Lung (tissue), 12 donors: ENCODE data around the gene ADAMTSL5. TPM values are rescaled to one million over a fixed set of nuclear protein-coding genes. Genes with fewer than 3 reads are reported as not detected.
"Not testable (repeated sequence)": the region's sequence is repeated elsewhere in the genome, so short reads cannot be mapped to it uniquely, and the experiment has no call there.

Source experiments
- ATAC-seq: fragments of 200-7000 bp; cut with Tn5 transposase; one replicate; pipeline ENCODE4 v1.9.1; 2020; ENCODE audit warnings: moderate number of reproducible peaks; ENCODE audit not compliant: insufficient read depth, low FRiP score
- DNase-seq, 3 donors: peaks; one replicate each; pipeline ENCODE4 v3.0.0-alpha.2; 2013 to 2017
- H3K27ac ChIP-seq, 2 donors: one replicate each; pipeline ENCODE4 v1.5.1; 2013; ENCODE audit warnings: mild to moderate bottlenecking in 2 of 2, moderate library complexity in 2 of 2, control low read depth in 1 of 2, inconsistent platforms in 1 of 2, low read depth in 1 of 2, low read length in 1 of 2
- H3K27me3 ChIP-seq, 3 donors: one replicate each; pipeline ENCODE4 v1.5.1; 2013; ENCODE audit warnings: low read length in 2 of 3; ENCODE audit not compliant: control insufficient read depth in 3 of 3, insufficient read depth in 3 of 3
- H3K36me3 ChIP-seq, 4 donors: one replicate each; pipeline ENCODE4 v1.5.1; 2013; ENCODE audit warnings: low read length in 4 of 4, mild to moderate bottlenecking in 1 of 4, moderate library complexity in 1 of 4; ENCODE audit not compliant: control insufficient read depth in 4 of 4, insufficient read depth in 4 of 4
- H3K4me1 ChIP-seq, 5 donors: one replicate each; pipeline ENCODE4 v1.5.1; 2013; ENCODE audit warnings: low read length in 5 of 5, mild to moderate bottlenecking in 2 of 5, moderate library complexity in 1 of 5; ENCODE audit not compliant: control insufficient read depth in 5 of 5, insufficient read depth in 5 of 5
- H3K4me3 ChIP-seq: one replicate; pipeline ENCODE4 v1.5.1; 2013; ENCODE audit warnings: mild to moderate bottlenecking, control low read depth, moderate library complexity
- H3K9ac ChIP-seq, 2 donors: one replicate each; pipeline ENCODE4 v1.5.1; 2013; ENCODE audit warnings: low read length in 2 of 2, control low read depth in 1 of 2; ENCODE audit not compliant: insufficient read depth in 1 of 2
- H3K9me3 ChIP-seq, 4 donors: one replicate each; pipeline ENCODE4 v1.5.1; 2013; ENCODE audit warnings: low read length in 3 of 4, mild to moderate bottlenecking in 1 of 4, moderate library complexity in 1 of 4; ENCODE audit not compliant: control insufficient read depth in 4 of 4, insufficient read depth in 3 of 4
- CTCF ChIP-seq: IDR thresholded peaks from 2 replicates; pipeline ENCODE4 v1.5.1; 2012; ENCODE audit warnings: mild to moderate bottlenecking; ENCODE audit errors: control extremely low read depth, extremely low read depth
- WGBS, 2 donors: extraction: QIAGEN DNeasy Blood & Tissue Kit; methylation state at CpG; one replicate each; pipeline ENCODE4 v1.1.7; 2013; 5-methylcytosine and 5-hydroxymethylcytosine counted together
- polyA plus RNA-seq, 2 donors: library from polyadenylated mRNA; stranded (reverse); fragments of 200-250 nt; gene quantifications; one replicate each; pipeline ENCODE4 v1.2.1, GENCODE V29; 2013
- total RNA-seq, 2 donors: library from RNA; depleted of rRNA in 1 of 2; stranded (reverse); fragments of >200 nt in 1 of 2; gene quantifications; one replicate each; pipeline ENCODE4 v1.2.1, GENCODE V29; 2014 to 2021
- donor health status: control.
- donor health status: control.
- donor health status: Bipolar disorder and iron deficiency.
- donor health status: healthy.
- donor health status: DM: yes; HTN: yes; CAD: no.

ADAMTSL5 gene
- total and polyA plus RNA-seq, 4 donors: 0.97 to 2.8 (median 1.4) TPM

- Histone ChIP-seq H3K4me1 (no peaks in the 10 kb centered on the region), H3K27ac (no peak overlapping the region), H3K36me3 (no peaks in the 10 kb centered on the region), H3K9ac (no peak overlapping the region), H3K9me3 (peaks cover 0 to 3% (median 0%) of the 10 kb centered on the region in 4 donors), H3K4me3 (no peak overlapping the region), H3K27me3 (peaks cover 0 to 13% (median 0%) of the 10 kb centered on the region in 3 donors)
- no peak for ATAC-seq
- DNase-seq: no peak
- WGBS, 2 donors: 81 to 82% methylated on average over 11 of the region's 11 CpGs
- TF ChIP-seq CTCF: no peak
Observed at GRCh38 chr19:1531587-1531986, 18.8 kb upstream of the ADAMTSL5 start.

DNA sequence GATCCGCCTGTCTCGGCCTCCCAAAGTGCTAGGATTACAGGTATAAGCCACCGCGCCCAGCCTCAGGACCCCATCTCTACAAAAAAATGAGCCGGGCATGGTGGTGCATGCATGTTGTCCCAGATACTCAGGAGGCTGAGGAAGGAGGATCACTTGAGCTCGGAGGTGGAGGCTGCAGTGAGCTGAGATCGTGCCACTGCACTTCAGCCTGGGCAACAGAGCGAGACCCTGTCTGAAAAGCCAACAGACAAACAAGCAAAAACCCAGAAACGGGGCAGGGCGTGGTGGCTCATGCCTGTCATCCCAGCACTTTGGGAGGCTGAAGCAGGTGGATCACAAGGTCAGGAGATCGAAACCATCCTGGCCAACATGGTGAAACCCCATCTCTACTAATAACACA is 18.0 kb upstream of the ADAMTSL5 start:
- not testable (repeated sequence) for H3K9ac ChIP-seq, H3K4me1 ChIP-seq, H3K4me3 ChIP-seq, H3K36me3 ChIP-seq, DNase-seq, ATAC-seq, H3K9me3 ChIP-seq, H3K27ac ChIP-seq
- peaks cover 1 to 20% (median 4%) of the 10 kb centered on the region in 3 donors for H3K27me3 ChIP-seq
- WGBS, 2 donors: 91% methylated on average over 11 of the region's 11 CpGs

- WGBS, 2 donors: 82 to 86% methylated on average over 16 of the region's 16 CpGs
- Histone ChIP-seq H3K4me3 (no peak overlapping the region), H3K9me3 (peaks cover 0 to 9% (median 0%) of the 10 kb centered on the region in 4 donors), H3K4me1 (peaks cover 0 to 2% (median 0%) of the 10 kb centered on the region in 5 donors), H3K27me3 (peaks cover 10 to 23% (median 18%) of the 10 kb centered on the region in 3 donors), H3K27ac (no peak overlapping the region), H3K9ac (no peak overlapping the region), H3K36me3 (no peaks in the 10 kb centered on the region)
- DNase-seq: no peak
- ATAC-seq: no peak
- no peak for TF ChIP-seq CTCF
Observed at GRCh38 chr19:1529430-1529816, 16.6 kb upstream of the ADAMTSL5 start.

- no peak overlapping the region for H3K27ac ChIP-seq
- peaks cover 13 to 29% (median 21%) of the 10 kb centered on the region in 3 donors for H3K27me3 ChIP-seq
- no peak overlapping the region for H3K9ac ChIP-seq
- no peak for DNase-seq
- no peaks in the 10 kb centered on the region for H3K36me3 ChIP-seq
- H3K4me1 ChIP-seq: peaks cover 0 to 6% (median 3%) of the 10 kb centered on the region in 5 donors
- H3K4me3 ChIP-seq: no peak overlapping the region
- no peak for TF ChIP-seq CTCF
- 77 to 82% methylated on average over 21 of the region's 23 CpGs for WGBS, 2 donors
- H3K9me3 ChIP-seq: peaks cover 0 to 12% (median 0%) of the 10 kb centered on the region in 4 donors
- no peak for ATAC-seq
Observed at GRCh38 chr19:1528596-1529429, 16.0 kb upstream of the ADAMTSL5 start.
